ENCODE data around the gene ALG1.
"Not testable (repeated sequence)": the region's sequence is repeated elsewhere in the genome, so short reads cannot be mapped to it uniquely, and the experiment has no call there.

DNA sequence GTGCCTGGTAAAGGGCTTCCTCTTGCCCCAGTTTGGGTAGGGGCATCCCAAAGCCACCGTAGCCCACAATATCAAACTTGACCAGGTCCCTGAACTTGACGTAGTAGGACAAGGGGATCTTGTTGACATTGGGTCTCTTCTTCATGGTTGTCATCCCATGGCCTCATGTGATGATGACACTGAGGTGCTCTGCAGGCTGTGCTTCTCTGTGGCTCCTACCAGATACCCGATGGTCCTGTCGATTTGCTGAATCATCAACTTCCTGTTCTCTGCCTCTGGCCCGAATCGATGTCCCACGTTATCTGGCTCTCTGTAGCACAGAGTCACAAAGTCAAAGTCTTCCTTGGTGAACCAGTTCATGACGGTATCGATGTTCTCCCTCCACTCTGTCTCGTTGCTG, 39.3 kb downstream of the ALG1 start:
- TF ChIP-seq ZNF530 (CRISPR knock-in tag; IDR thresholded peaks at IDR 0.05; ENCODE audit: low read depth); TAF1 (CRISPR knock-in tag; IDR thresholded peaks at IDR 0.05); AGO2 (optimal IDR thresholded peaks at IDR 0.05; ENCODE audit: low read depth, low read length); ZNF775 (CRISPR knock-in tag; IDR thresholded peaks at IDR 0.05; ENCODE audit: borderline replicate concordance); ZNF703 (CRISPR knock-in tag; IDR thresholded peaks at IDR 0.05; ENCODE audit: borderline replicate concordance); ZFP90 (CRISPR knock-in tag; IDR thresholded peaks at IDR 0.05; ENCODE audit: borderline replicate concordance): not testable (repeated sequence)
- TF ChIP-seq, protein P1, sequence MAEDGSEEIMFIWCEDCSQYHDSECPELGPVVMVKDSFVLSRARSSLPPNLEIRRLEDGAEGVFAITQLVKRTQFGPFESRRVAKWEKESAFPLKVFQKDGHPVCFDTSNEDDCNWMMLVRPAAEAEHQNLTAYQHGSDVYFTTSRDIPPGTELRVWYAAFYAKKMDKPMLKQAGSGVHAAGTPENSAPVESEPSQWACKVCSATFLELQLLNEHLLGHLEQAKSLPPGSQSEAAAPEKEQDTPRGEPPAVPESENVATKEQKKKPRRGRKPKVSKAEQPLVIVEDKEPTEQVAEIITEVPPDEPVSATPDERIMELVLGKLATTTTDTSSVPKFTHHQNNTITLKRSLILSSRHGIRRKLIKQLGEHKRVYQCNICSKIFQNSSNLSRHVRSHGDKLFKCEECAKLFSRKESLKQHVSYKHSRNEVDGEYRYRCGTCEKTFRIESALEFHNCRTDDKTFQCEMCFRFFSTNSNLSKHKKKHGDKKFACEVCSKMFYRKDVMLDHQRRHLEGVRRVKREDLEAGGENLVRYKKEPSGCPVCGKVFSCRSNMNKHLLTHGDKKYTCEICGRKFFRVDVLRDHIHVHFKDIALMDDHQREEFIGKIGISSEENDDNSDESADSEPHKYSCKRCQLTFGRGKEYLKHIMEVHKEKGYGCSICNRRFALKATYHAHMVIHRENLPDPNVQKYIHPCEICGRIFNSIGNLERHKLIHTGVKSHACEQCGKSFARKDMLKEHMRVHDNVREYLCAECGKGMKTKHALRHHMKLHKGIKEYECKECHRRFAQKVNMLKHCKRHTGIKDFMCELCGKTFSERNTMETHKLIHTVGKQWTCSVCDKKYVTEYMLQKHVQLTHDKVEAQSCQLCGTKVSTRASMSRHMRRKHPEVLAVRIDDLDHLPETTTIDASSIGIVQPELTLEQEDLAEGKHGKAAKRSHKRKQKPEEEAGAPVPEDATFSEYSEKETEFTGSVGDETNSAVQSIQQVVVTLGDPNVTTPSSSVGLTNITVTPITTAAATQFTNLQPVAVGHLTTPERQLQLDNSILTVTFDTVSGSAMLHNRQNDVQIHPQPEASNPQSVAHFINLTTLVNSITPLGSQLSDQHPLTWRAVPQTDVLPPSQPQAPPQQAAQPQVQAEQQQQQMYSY (CRISPR knock-in tag; IDR thresholded peaks at IDR 0.05) = not testable (repeated sequence)
- TF ChIP-seq, protein P2, sequence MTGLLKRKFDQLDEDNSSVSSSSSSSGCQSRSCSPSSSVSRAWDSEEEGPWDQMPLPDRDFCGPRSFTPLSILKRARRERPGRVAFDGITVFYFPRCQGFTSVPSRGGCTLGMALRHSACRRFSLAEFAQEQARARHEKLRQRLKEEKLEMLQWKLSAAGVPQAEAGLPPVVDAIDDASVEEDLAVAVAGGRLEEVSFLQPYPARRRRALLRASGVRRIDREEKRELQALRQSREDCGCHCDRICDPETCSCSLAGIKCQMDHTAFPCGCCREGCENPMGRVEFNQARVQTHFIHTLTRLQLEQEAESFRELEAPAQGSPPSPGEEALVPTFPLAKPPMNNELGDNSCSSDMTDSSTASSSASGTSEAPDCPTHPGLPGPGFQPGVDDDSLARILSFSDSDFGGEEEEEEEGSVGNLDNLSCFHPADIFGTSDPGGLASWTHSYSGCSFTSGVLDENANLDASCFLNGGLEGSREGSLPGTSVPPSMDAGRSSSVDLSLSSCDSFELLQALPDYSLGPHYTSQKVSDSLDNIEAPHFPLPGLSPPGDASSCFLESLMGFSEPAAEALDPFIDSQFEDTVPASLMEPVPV (CRISPR knock-in tag; IDR thresholded peaks at IDR 0.05) = not testable (repeated sequence)
- TF ChIP-seq, protein P3, sequence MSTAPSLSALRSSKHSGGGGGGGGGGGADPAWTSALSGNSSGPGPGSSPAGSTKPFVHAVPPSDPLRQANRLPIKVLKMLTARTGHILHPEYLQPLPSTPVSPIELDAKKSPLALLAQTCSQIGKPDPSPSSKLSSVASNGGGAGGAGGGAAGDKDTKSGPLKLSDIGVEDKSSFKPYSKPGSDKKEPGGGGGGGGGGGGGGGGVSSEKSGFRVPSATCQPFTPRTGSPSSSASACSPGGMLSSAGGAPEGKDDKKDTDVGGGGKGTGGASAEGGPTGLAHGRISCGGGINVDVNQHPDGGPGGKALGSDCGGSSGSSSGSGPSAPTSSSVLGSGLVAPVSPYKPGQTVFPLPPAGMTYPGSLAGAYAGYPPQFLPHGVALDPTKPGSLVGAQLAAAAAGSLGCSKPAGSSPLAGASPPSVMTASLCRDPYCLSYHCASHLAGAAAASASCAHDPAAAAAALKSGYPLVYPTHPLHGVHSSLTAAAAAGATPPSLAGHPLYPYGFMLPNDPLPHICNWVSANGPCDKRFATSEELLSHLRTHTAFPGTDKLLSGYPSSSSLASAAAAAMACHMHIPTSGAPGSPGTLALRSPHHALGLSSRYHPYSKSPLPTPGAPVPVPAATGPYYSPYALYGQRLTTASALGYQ (CRISPR knock-in tag; IDR thresholded peaks at IDR 0.05) = not testable (repeated sequence)
- TF ChIP-seq, protein P4, sequence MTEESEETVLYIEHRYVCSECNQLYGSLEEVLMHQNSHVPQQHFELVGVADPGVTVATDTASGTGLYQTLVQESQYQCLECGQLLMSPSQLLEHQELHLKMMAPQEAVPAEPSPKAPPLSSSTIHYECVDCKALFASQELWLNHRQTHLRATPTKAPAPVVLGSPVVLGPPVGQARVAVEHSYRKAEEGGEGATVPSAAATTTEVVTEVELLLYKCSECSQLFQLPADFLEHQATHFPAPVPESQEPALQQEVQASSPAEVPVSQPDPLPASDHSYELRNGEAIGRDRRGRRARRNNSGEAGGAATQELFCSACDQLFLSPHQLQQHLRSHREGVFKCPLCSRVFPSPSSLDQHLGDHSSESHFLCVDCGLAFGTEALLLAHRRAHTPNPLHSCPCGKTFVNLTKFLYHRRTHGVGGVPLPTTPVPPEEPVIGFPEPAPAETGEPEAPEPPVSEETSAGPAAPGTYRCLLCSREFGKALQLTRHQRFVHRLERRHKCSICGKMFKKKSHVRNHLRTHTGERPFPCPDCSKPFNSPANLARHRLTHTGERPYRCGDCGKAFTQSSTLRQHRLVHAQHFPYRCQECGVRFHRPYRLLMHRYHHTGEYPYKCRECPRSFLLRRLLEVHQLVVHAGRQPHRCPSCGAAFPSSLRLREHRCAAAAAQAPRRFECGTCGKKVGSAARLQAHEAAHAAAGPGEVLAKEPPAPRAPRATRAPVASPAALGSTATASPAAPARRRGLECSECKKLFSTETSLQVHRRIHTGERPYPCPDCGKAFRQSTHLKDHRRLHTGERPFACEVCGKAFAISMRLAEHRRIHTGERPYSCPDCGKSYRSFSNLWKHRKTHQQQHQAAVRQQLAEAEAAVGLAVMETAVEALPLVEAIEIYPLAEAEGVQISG (CRISPR knock-in tag; IDR thresholded peaks at IDR 0.05) = not testable (repeated sequence)
- TF ChIP-seq, protein P5, sequence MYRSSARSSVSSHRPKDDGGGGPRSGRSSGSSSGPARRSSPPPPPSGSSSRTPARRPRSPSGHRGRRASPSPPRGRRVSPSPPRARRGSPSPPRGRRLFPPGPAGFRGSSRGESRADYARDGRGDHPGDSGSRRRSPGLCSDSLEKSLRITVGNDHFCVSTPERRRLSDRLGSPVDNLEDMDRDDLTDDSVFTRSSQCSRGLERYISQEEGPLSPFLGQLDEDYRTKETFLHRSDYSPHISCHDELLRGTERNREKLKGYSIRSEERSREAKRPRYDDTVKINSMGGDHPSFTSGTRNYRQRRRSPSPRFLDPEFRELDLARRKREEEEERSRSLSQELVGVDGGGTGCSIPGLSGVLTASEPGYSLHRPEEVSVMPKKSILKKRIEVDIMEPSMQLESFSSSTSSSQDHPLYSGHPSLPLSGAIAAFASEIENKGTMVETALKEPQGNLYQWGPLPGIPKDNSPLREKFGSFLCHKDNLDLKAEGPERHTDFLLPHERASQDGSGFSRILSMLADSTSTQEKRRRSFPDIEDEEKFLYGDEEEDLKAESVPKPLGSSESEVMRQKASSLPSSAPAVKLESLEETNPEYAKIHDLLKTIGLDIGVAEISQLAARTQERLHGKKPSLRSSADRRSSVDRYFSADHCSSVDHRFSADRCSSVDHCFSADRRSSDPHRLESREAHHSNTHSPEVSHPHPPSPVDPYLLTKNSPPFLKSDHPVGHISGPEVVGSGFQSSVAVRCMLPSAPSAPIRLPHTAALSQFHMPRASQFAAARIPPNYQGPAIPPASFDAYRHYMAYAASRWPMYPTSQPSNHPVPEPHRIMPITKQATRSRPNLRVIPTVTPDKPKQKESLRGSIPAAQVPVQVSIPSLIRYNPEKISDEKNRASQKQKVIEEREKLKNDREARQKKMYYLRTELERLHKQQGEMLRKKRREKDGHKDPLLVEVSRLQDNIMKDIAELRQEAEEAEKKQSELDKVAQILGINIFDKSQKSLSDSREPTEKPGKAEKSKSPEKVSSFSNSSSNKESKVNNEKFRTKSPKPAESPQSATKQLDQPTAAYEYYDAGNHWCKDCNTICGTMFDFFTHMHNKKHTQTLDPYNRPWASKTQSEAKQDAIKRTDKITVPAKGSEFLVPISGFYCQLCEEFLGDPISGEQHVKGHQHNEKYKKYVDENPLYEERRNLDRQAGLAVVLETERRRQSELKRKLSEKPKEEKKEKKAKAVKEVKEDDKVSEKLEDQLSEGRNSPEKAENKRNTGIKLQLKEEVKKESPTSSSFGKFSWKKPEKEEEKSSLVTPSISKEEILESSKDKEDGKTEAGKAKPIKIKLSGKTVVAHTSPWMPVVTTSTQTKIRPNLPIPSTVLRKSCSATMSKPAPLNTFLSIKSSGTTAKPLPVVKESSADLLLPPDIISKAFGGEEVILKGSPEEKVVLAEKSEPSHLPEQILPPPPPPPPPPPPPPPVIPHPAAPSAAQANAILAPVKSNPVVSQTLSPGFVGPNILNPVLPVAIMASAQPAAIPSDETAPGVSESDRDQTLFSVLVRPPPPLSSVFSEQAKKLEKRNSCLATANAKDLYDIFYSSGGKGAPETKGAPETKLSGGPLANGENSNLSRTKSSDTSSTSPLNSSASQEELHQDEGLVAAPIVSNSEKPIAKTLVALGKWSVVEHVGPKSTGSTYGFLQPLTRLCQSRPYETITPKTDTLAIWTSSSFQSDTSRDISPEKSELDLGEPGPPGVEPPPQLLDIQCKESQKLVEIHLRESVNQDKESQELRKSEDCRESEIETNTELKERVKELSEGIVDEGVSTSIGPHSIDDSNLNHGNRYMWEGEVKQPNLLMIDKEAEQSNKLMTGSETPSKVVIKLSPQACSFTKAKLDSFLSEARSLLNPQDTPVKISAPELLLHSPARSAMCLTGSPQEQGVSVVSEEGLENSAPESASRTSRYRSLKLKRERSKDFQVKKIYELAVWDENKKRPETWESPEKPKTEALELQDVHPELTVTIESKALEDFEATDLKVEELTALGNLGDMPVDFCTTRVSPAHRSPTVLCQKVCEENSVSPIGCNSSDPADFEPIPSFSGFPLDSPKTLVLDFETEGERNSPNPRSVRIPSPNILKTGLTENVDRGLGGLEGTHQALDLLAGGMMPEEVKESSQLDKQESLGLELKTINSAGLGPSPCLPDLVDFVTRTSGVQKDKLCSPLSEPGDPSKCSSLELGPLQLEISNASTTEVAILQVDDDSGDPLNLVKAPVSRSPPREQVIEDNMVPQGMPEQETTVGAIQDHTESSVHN (CRISPR knock-in tag; IDR thresholded peaks at IDR 0.05) = not testable (repeated sequence)
